ENCODE measurements around the gene VTI1A. TPM values are rescaled to one million over a fixed set of nuclear protein-coding genes. Genes with fewer than 3 reads are reported as not detected.

Gene VTI1A
- total RNA-seq, 6 experiments from 2014 or later, result 23.6 to 27.9 (median 24.9) TPM

DNA sequence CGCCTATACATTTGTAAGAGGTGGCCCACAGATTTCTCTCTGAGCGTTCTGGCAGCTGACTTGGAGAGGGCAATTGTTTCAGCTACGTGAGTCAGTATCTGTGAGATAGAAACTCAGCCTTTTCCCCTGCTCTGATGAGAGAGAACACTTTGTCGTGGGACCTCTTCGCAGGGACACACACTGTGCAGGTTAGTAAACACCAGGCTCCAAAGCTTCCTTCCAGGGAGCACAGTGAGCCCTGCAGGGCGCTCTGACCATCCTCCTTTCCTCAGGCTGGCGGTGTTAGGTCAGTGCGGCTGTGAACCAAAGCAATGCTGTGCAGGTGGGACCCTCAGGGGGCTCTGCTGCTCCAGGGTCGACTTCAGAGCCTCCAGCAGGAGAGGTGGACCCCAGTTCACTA is 350.8 kb downstream of the VTI1A start:
- Mint-ChIP-seq H3K4me1 (ENCODE audit: low read depth) (peaks cover 13% of the 10 kb centered on the region), H3K27ac (no peak overlapping the region), H3K36me3 (ENCODE audit: low read depth) (no peaks in the 10 kb centered on the region), H3K27me3 (ENCODE audit: insufficient read depth) (no peaks in the 10 kb centered on the region), H3K4me3 (no peak overlapping the region), H3K9me3 (no peaks in the 10 kb centered on the region)
- DNase-seq, result no peak
- TF ChIP-seq, protein P1, sequence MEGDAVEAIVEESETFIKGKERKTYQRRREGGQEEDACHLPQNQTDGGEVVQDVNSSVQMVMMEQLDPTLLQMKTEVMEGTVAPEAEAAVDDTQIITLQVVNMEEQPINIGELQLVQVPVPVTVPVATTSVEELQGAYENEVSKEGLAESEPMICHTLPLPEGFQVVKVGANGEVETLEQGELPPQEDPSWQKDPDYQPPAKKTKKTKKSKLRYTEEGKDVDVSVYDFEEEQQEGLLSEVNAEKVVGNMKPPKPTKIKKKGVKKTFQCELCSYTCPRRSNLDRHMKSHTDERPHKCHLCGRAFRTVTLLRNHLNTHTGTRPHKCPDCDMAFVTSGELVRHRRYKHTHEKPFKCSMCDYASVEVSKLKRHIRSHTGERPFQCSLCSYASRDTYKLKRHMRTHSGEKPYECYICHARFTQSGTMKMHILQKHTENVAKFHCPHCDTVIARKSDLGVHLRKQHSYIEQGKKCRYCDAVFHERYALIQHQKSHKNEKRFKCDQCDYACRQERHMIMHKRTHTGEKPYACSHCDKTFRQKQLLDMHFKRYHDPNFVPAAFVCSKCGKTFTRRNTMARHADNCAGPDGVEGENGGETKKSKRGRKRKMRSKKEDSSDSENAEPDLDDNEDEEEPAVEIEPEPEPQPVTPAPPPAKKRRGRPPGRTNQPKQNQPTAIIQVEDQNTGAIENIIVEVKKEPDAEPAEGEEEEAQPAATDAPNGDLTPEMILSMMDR (IDR thresholded peaks at IDR 0.05), result no peak

DNA sequence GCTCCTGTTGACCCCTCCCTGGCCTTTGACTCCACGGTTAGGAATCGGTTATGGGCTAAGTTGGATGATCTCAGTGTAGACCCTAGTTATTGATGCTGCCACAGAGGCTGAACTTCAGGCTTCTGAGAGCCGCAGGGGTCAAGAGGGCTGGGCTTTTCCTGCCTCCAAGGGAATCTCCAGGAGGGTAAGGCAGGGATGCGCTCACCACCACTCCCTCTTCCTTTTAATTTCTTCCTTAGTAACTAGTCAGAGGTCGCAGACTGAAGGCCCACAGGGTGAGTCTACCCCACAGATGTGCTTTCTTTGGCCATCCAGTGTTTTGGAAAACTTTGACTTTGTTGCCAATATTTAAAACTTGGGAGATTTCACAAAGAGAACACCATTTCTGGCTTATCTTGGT is 352.0 kb downstream of the VTI1A start:
- H3K27ac Mint-ChIP-seq, result no peak overlapping the region
- no peaks in the 10 kb centered on the region for H3K9me3 Mint-ChIP-seq
- no peak overlapping the region for H3K4me3 Mint-ChIP-seq
- no peaks in the 10 kb centered on the region for H3K27me3 Mint-ChIP-seq (ENCODE audit: insufficient read depth)
- TF ChIP-seq, protein P1 (IDR thresholded peaks at IDR 0.05), result no peak
- H3K4me1 Mint-ChIP-seq (ENCODE audit: low read depth), result peaks cover under 1% of the 10 kb centered on the region
- H3K36me3 Mint-ChIP-seq (ENCODE audit: low read depth), result no peaks in the 10 kb centered on the region
- DNase-seq, result no peak

DNA sequence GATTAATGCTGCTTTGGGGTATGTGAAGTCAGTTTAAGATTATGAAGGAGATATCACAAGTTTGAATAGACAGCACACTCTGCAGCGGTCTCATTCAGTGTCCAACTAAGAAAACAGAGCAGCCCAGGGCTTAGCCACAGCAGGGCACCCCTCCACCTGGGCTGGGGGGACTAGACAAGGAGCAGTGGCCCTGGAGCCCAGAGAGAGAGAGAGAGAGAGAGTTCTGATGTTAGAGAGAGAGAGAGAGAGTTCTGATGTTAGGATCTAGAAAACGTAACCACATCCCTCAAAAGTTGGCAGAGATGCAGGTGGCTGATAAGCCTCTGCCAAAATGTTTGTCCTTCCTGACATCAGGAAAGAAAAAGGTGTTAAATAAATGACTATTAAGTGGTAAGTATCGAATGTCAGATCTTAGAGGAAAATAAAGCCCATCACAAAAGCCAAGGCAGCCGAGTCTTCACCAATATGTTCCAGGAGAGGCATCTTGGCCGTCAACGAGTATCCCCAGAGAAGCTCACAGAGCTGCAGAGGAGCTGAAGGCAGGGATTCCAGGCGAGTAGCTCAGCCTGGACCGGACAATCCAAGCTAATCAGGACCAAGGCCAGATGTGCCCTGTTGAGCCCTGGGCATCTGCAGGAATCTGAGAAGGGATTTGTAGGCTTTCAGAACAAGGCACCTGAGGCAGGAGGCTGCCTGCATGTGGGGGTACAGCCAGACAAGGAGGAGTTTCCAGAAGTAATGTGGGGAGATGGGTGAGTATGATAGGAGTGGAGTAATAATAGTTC is 352.9 kb downstream of the VTI1A start:
- Mint-ChIP-seq H3K36me3 (ENCODE audit: low read depth) (no peaks in the 10 kb centered on the region), H3K9me3 (no peaks in the 10 kb centered on the region), H3K27me3 (ENCODE audit: insufficient read depth) (no peaks in the 10 kb centered on the region), H3K4me3 (no peak overlapping the region), H3K4me1 (ENCODE audit: low read depth) (no peaks in the 10 kb centered on the region), H3K27ac (no peak overlapping the region)
- TF ChIP-seq, protein P1 (IDR thresholded peaks at IDR 0.05), result no peak
- no peak for DNase-seq

DNA sequence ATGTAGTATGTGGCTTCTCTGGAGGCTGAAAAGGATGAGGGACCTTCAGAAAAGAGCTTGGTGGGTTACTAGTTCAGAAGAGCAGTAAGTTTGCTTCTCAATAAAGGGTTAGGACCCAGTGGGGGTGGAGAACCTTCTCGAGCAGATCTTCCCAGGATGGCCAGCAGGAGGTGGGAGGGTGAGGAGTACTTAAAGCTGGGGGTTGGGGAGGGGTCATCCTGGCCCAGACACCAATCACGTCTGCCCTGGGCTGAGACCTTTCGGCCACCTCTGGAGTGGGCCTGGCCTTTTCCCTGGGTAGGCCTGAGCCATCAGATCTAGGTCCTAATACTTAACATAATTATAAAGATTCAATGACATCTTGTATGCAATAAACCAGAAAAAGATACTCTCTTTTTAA is 354.0 kb downstream of the VTI1A start:
- no peak overlapping the region for H3K27ac Mint-ChIP-seq
- H3K36me3 Mint-ChIP-seq (ENCODE audit: low read depth), result no peaks in the 10 kb centered on the region
- no peak overlapping the region for H3K4me3 Mint-ChIP-seq
- no peak for DNase-seq
- H3K27me3 Mint-ChIP-seq (ENCODE audit: insufficient read depth), result no peaks in the 10 kb centered on the region
- H3K4me1 Mint-ChIP-seq (ENCODE audit: low read depth), result no peaks in the 10 kb centered on the region
- TF ChIP-seq, protein P1 (IDR thresholded peaks at IDR 0.05), result no peak
- H3K9me3 Mint-ChIP-seq, result no peaks in the 10 kb centered on the region

DNA sequence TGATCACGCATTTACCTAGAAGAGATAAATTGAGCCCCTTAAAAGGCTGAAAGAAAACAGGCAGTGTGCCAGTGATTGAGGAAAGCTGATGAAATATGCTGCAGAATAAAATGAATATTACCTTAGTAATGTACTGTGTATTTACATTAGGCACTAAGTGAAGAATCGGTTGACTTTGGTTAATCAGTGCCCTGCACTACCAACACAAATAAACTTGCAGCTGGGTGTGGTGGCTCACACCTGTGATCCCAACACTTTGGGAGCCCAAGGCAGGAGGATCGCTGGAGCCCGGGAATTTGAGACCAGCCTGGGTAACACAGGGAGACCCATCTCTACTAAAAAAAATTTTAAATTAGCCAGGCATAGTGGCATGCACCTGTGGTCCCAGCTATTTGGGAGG is 354.7 kb downstream of the VTI1A start:
- Mint-ChIP-seq H3K27ac (no peak overlapping the region), H3K9me3 (no peaks in the 10 kb centered on the region), H3K4me1 (ENCODE audit: low read depth) (no peaks in the 10 kb centered on the region), H3K4me3 (no peak overlapping the region), H3K27me3 (ENCODE audit: insufficient read depth) (no peaks in the 10 kb centered on the region), H3K36me3 (ENCODE audit: low read depth) (no peaks in the 10 kb centered on the region)
- DNase-seq, result no peak
- TF ChIP-seq, protein P1 (IDR thresholded peaks at IDR 0.05), result no peak
